OCI-LY1 (cell line): ENCODE data around the gene OR4F6.

Experiments
- EZH2 ChIP-seq: fragments of 200-600 bp; sonication (generic), shearing (Covaris generic); IDR thresholded peaks from 2 replicates; pipeline ENCODE4 v1.8.0; 2017; ENCODE audit warnings: borderline replicate concordance, mixed run types, mild to moderate bottlenecking, antibody characterized with exemption, low read length, moderate library complexity, mixed read lengths
- TF ChIP-seq, protein P1 (sequence below): fragments of 200-600 bp; sonication (generic), shearing (Covaris generic); IDR thresholded peaks from 2 replicates; pipeline ENCODE4 v1.5.1; 2017; ENCODE audit warnings: mild to moderate bottlenecking, antibody characterized with exemption, low read length, moderate library complexity, mixed read lengths

DNA sequence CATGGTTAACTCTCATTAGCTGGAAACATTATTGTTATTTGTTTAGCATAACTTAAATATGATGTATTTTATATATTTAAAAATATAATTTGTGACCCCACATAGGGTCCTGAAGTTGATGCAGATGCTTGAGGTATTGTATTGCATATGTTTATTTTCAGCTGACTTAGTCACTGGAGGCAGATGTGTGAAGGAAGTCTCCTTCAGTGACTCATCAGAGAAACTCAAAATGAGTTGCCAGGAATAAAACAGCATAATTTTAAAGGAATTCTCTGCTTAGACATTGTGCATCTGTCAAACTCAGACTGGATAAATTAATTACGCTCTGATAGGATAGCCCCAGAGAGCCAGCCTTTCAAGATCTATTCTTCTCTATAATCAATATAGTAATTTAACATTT lies 7.9 kb upstream of the OR4F6 start:
- TF ChIP-seq, protein P1, sequence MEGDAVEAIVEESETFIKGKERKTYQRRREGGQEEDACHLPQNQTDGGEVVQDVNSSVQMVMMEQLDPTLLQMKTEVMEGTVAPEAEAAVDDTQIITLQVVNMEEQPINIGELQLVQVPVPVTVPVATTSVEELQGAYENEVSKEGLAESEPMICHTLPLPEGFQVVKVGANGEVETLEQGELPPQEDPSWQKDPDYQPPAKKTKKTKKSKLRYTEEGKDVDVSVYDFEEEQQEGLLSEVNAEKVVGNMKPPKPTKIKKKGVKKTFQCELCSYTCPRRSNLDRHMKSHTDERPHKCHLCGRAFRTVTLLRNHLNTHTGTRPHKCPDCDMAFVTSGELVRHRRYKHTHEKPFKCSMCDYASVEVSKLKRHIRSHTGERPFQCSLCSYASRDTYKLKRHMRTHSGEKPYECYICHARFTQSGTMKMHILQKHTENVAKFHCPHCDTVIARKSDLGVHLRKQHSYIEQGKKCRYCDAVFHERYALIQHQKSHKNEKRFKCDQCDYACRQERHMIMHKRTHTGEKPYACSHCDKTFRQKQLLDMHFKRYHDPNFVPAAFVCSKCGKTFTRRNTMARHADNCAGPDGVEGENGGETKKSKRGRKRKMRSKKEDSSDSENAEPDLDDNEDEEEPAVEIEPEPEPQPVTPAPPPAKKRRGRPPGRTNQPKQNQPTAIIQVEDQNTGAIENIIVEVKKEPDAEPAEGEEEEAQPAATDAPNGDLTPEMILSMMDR, result no peak
- TF ChIP-seq EZH2, result no peak
